Loucy (cell line): ENCODE measurements around the gene SLC26A8.

Source experiments
- EZH2phosphoT487 ChIP-seq: fragments of 200-600 bp; IDR thresholded peaks from 2 replicates; pipeline ENCODE4 v1.6.1; 2018; ENCODE audit warnings: antibody characterized with exemption, mild to moderate bottlenecking, moderate library complexity, borderline replicate concordance
- TF ChIP-seq, protein P1 (sequence below): fragments of 200-600 bp; sonication (generic); conservative IDR thresholded peaks from 2 replicates; pipeline ENCODE4 v1.5.1; 2014; ENCODE audit warnings: mild to moderate bottlenecking, antibody characterized with exemption, low read length

DNA sequence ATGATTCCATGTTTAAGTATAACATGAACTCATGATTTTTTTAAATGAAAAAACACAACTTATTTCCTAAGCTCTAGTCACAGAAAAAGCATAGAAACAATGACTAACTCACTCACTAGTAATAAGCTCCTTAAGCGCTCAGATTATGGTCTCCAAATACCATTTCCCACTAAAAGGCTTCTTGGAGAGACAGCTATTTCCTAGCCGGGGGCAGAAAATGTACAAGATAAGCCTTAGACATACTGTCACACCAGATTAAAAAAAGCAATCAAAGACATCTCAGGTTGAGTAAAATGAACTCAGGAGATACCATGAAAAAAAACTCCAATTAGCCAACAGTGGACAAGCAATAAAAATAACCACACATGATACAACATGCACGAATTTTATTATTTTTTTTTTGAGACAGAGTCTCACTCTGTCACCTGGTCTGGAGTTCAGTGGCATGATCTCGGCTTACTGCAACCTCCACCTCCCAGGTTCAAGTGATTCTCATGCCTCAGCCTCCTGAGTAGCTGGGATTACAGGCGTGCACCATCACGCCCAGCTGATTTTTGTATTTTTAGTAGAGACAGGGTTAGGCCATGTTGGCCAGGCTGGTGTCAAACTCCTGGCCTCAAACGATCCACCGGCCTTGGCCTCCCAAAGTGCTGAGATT, 118.5 kb downstream of the SLC26A8 start:
- TF ChIP-seq, protein P1, sequence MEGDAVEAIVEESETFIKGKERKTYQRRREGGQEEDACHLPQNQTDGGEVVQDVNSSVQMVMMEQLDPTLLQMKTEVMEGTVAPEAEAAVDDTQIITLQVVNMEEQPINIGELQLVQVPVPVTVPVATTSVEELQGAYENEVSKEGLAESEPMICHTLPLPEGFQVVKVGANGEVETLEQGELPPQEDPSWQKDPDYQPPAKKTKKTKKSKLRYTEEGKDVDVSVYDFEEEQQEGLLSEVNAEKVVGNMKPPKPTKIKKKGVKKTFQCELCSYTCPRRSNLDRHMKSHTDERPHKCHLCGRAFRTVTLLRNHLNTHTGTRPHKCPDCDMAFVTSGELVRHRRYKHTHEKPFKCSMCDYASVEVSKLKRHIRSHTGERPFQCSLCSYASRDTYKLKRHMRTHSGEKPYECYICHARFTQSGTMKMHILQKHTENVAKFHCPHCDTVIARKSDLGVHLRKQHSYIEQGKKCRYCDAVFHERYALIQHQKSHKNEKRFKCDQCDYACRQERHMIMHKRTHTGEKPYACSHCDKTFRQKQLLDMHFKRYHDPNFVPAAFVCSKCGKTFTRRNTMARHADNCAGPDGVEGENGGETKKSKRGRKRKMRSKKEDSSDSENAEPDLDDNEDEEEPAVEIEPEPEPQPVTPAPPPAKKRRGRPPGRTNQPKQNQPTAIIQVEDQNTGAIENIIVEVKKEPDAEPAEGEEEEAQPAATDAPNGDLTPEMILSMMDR: no peak
- no peak for TF ChIP-seq EZH2phosphoT487
